Cardiac muscle cell (in vitro differentiated cells and primary cell): ENCODE measurements around the gene CHKA. TPM values are rescaled to one million over a fixed set of nuclear protein-coding genes. Genes with fewer than 3 reads are reported as not detected.

Experiments
- DNase-seq, 2 donors: peaks; one replicate each; pipeline versions ENCODE4 v3.0.0 to v3.0.0-alpha.2; 2010 to 2017; ENCODE audit warnings: low read depth in 1 of 2, low spot score in 1 of 2
- H3K27ac ChIP-seq: fragments of 200-600 bp; sonication (generic); 2 replicates; pipeline ENCODE4 v1.5.1; 2016
- H3K27me3 ChIP-seq: fragments of 200-600 bp; sonication (generic); 2 replicates; pipeline ENCODE4 v1.6.0; 2016; ENCODE audit warnings: control low read depth
- H3K36me3 ChIP-seq: fragments of 200-600 bp; sonication (generic); 2 replicates; pipeline ENCODE4 v1.5.1; 2016; ENCODE audit warnings: control low read depth
- H3K4me1 ChIP-seq: fragments of 200-600 bp; sonication (generic); 2 replicates; pipeline ENCODE4 v1.8.1; 2017; ENCODE audit warnings: low read depth, mild to moderate bottlenecking, mixed run types
- H3K4me3 ChIP-seq: fragments of 200-600 bp; sonication (generic); 2 replicates; pipeline ENCODE4 v1.5.1; 2016; ENCODE audit warnings: mild to moderate bottlenecking
- H3K9me3 ChIP-seq: fragments of 200-600 bp; sonication (generic); 2 replicates; pipeline ENCODE4 v1.5.1; 2017; ENCODE audit warnings: low read depth, mild to moderate bottlenecking, control low read depth
- CTCF ChIP-seq: IDR thresholded peaks from 2 replicates; pipeline ENCODE4 v1.5.1; 2012; ENCODE audit warnings: low read depth, mild to moderate bottlenecking, low read length
- polyA plus RNA-seq: library from polyadenylated mRNA; unstranded; fragments of >200 nt; fragmentation: Nextera tagmentation; extraction: Ambion mirVana; gene quantifications from 2 replicates; pipeline ENCODE4 v1.2.1, GENCODE V29; 2016
- total RNA-seq: library from RNA; depleted of rRNA; stranded (reverse); fragments of >200 nt; gene quantifications from 2 replicates; pipeline ENCODE4 v1.2.3, GENCODE V29; 2016

Gene CHKA
- total and polyA plus RNA-seq, 2 experiments from 2014 or later: 37.6 to 143 TPM

- H3K27me3 ChIP-seq: no peaks in the 10 kb centered on the region
- DNase-seq: no peak
- no peak overlapping the region for H3K27ac ChIP-seq
- no peaks in the 10 kb centered on the region for H3K4me1 ChIP-seq
- no peak overlapping the region for H3K4me3 ChIP-seq
- TF ChIP-seq CTCF: no peak
- H3K9me3 ChIP-seq: no peaks in the 10 kb centered on the region
- H3K36me3 ChIP-seq: peaks cover 38% of the 10 kb centered on the region
These were observed 44.4 kb upstream of the CHKA start for GRCh38 chr11:68165601-68166000.

DNA sequence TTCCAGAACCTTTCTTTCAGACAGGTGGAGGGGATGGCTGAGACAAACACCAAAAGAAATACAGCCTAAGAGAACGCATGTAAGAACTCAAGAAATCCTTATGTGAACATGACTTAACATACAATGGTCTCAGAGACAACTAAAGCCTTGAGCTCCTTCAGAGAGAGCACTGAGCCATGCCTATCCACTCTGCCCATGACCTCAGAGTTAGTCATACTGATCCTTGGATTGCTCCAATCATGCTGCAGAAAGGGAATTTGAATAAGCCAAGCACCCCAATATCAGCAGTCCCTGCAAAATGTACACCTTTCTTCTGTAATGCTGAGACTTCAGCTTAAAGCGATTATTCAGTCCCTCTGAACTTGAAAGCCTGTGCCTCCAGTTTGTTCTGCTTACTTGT, 43.2 kb upstream of the CHKA start:
- TF ChIP-seq CTCF: no peak
- peaks cover 28% of the 10 kb centered on the region for H3K36me3 ChIP-seq
- DNase-seq: no peak

DNA sequence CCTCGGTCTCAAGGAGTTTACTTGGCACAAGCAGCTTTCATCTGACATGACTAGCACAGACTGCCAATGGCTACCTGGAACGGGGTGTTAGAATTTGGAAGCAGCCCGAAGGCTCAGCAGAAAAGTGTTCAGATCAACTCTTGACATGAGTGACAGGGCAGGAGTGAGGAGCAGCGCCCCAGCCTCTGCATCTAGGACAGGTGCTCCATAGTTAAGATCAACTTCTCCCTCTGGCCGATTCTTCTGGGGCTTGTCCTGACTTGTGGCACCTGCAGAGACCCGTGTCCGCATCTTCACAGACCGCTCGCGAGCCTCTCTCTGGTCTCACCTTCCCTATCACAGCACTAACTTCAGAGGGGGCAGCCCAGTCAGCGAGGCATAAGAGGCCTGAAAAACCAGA, 42.5 kb upstream of the CHKA start:
- no peak for TF ChIP-seq CTCF
- no peaks in the 10 kb centered on the region for H3K27me3 ChIP-seq
- H3K27ac ChIP-seq: peak overlapping the region; percentile 10
- no peak for DNase-seq
- no peak overlapping the region for H3K4me3 ChIP-seq
- H3K36me3 ChIP-seq: peaks cover 20% of the 10 kb centered on the region
- no peaks in the 10 kb centered on the region for H3K4me1 ChIP-seq
- H3K9me3 ChIP-seq: no peaks in the 10 kb centered on the region

More for the DNA sequence above, 43.2 kb upstream of the CHKA start:
- Histone ChIP-seq H3K4me3 (no peak overlapping the region), H3K27ac (peak overlapping the region; percentile 23), H3K27me3 (no peaks in the 10 kb centered on the region), H3K4me1 (no peaks in the 10 kb centered on the region), H3K9me3 (no peaks in the 10 kb centered on the region)

- no peak for TF ChIP-seq CTCF
- Histone ChIP-seq H3K27ac (peak overlapping the region; percentile 0), H3K36me3 (peaks cover 10% of the 10 kb centered on the region)
These were observed 39.0 kb upstream of the CHKA start for GRCh38 chr11:68160100-68160695.

DNA sequence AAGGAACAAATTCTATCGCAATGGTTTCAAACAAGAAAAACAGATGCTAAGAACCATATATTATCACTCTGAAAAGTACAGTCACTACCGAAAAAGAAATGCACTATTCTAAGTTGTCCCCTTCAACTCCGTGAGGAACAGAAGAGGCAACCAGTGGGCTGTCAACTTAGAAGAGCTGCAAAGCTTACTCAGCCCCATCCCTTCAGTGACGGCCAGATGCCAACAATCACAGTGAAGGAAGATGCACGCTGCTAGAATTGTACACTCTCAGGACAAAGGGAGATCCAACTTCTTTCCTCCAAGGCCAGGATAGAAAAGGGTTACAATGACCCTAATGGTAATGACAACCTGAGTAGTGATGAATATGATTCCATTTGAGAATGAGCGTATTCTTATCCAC, 38.5 kb upstream of the CHKA start:
- H3K4me1 ChIP-seq: no peaks in the 10 kb centered on the region
- H3K9me3 ChIP-seq: no peaks in the 10 kb centered on the region
- no peak overlapping the region for H3K27ac ChIP-seq
- TF ChIP-seq CTCF: no peak
- no peak overlapping the region for H3K4me3 ChIP-seq
- peaks cover 10% of the 10 kb centered on the region for H3K36me3 ChIP-seq
- DNase-seq: no peak
- no peaks in the 10 kb centered on the region for H3K27me3 ChIP-seq

More at GRCh38 chr11:68160100-68160695, 39.0 kb upstream of the CHKA start:
- Histone ChIP-seq H3K9me3 (no peaks in the 10 kb centered on the region), H3K27me3 (no peaks in the 10 kb centered on the region), H3K4me1 (no peaks in the 10 kb centered on the region), H3K4me3 (no peak overlapping the region)
- no peak for DNase-seq

GRCh38 chr11:68159161-68159560, 38.0 kb upstream of the CHKA start:
- H3K27me3 ChIP-seq: no peaks in the 10 kb centered on the region
- no peak for TF ChIP-seq CTCF
- H3K27ac ChIP-seq: no peak overlapping the region
- no peaks in the 10 kb centered on the region for H3K4me1 ChIP-seq
- DNase-seq: no peak
- no peaks in the 10 kb centered on the region for H3K9me3 ChIP-seq
- no peak overlapping the region for H3K4me3 ChIP-seq
- peaks cover 10% of the 10 kb centered on the region for H3K36me3 ChIP-seq
